Natural killer cell treated with Interleukin-12 subunit alpha and Interleukin-12 subunit beta and Interleukin-15 and Interleukin-18, amount 100 ng/mL, for 72 hours (primary cell): ENCODE measurements around the gene TANC1. TPM values are rescaled to one million over a fixed set of nuclear protein-coding genes. Genes with fewer than 3 reads are reported as not detected.

Source experiments
- ATAC-seq, 2 donors: fragments of 150-1000 bp; cut with Tn5 transposase in 1 of 2; sonication (Bioruptor Pico), chemical (Tn5 transposase) in 1 of 2; 2 replicates each; pipeline ENCODE4 v1.10.0; 2021
- DNase-seq: peaks from one replicate; pipeline ENCODE4 v3.0.0; 2022; ENCODE audit warnings: low spot score
- H3K27ac Mint-ChIP-seq, 2 donors: 1 replicate in 1 of 2; 2 replicates in 1 of 2; pipeline ENCODE4 v1.8.0; 2022; ENCODE audit warnings: mixed read lengths in 2 of 2, mild to moderate bottlenecking in 1 of 2, moderate library complexity in 1 of 2
- H3K27me3 Mint-ChIP-seq, 2 donors: 1 replicate in 1 of 2; 2 replicates in 1 of 2; pipeline ENCODE4 v1.8.0; 2022; ENCODE audit warnings: mixed read lengths in 2 of 2
- H3K36me3 Mint-ChIP-seq: one replicate; pipeline ENCODE4 v1.8.0; 2022; ENCODE audit warnings: mixed read lengths
- H3K4me1 Mint-ChIP-seq, 2 donors: 1 replicate in 1 of 2; 2 replicates in 1 of 2; pipeline ENCODE4 v1.8.0; 2022; ENCODE audit warnings: low read depth in 2 of 2, mixed read lengths in 2 of 2, mild to moderate bottlenecking in 1 of 2
- H3K4me3 Mint-ChIP-seq: one replicate; pipeline ENCODE4 v1.8.0; 2022; ENCODE audit warnings: mixed read lengths
- H3K9me3 Mint-ChIP-seq: 2 replicates; pipeline ENCODE4 v1.8.0; 2022; ENCODE audit warnings: mixed read lengths
- total RNA-seq, 2 donors: library from RNA; stranded (reverse); gene quantifications; one replicate each; pipeline ENCODE4 v1.2.3, GENCODE V29; 2022

Gene TANC1
- total RNA-seq, 2 donors from 2014 or later, result 0.21 to 0.56 TPM

GRCh38 chr2:159249990-159250715 is 281.7 kb downstream of the TANC1 start:
- H3K9me3 Mint-ChIP-seq, result no peaks in the 10 kb centered on the region
- no peak for DNase-seq
- H3K27ac Mint-ChIP-seq, result no peak overlapping the region
- H3K4me3 Mint-ChIP-seq, result no peak overlapping the region
- no peaks in the 10 kb centered on the region for H3K27me3 Mint-ChIP-seq
- H3K4me1 Mint-ChIP-seq, result peaks cover 5 to 8% of the 10 kb centered on the region in 2 donors
- peaks cover 7% of the 10 kb centered on the region for H3K36me3 Mint-ChIP-seq
- peak in 1 of 2 donors; percentile 53 for ATAC-seq

DNA sequence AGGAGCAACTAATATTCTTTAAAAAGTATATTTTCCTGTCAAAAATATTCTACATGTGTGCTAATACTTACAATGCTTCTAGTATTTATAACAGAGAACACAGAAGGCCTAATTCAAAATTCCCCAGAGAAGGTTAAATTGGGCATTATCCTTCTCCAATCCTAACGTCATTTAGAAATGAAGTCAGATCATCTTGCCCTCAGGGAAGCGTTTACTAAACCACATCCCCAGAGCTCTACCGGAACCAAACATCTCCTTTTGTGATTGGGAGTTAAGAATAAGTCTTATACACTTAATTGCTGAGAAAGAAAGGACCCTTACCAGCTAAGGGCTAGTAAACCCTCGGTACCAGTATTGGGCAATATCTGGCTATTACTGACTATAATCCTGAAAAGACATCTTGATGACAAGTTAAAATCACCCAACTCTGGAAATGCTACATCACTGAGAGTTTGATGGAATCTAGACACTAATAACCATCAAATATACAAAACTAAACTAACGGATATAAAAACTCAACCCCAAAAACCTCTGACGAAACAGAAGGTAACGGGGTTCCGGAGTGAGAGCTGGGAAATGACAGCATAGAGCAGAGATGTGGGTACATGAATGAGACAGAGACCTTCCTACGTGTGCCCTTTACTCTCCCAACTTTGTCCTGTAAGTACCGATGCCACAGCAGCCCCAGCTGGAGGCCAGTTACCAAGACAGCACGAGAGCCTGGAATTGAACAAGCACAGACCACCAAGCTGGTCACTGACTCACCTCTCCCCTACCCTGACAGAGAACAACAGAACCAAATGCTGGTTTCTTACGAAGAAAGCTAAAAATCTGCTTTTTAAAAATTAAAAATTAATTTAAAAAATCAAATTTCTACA is 283.1 kb downstream of the TANC1 start:
- H3K9me3 Mint-ChIP-seq, result no peaks in the 10 kb centered on the region
- no peaks in the 10 kb centered on the region for H3K36me3 Mint-ChIP-seq
- H3K27ac Mint-ChIP-seq, result no peak overlapping the region
- ATAC-seq, result no peak
- DNase-seq, result no peak
- H3K27me3 Mint-ChIP-seq, result no peaks in the 10 kb centered on the region
- H3K4me3 Mint-ChIP-seq, result no peak overlapping the region
- peaks cover 5 to 8% of the 10 kb centered on the region in 2 donors for H3K4me1 Mint-ChIP-seq

GRCh38 chr2:159252905-159253304 is 284.5 kb downstream of the TANC1 start:
- no peak for ATAC-seq

DNA sequence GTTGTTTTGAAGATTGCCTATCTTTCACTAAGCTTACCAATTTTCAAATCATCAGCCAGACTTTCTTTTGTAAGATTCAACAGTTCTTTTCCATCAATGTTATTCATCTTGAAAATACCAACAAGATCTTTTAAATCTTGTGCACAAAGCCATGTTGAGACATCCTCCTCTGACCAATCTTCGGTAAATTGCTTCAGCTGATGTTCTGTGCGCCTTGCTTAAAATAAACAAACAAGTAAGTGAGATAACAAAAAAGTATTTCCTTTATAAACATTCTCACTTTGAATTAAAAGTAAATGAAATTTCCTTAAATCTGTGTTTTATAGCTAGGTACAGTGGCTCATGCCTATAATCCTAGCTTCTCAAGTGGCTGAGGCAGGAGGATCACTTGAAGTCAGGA is 287.7 kb downstream of the TANC1 start:
- no peaks in the 10 kb centered on the region for H3K27me3 Mint-ChIP-seq
- no peak overlapping the region for H3K4me3 Mint-ChIP-seq
- ATAC-seq (no peak), DNase-seq (no peak)
- H3K27ac Mint-ChIP-seq, result no peak overlapping the region
- no peaks in the 10 kb centered on the region for H3K4me1 Mint-ChIP-seq
- no peaks in the 10 kb centered on the region for H3K9me3 Mint-ChIP-seq
- H3K36me3 Mint-ChIP-seq, result no peaks in the 10 kb centered on the region

More at GRCh38 chr2:159252905-159253304, 284.5 kb downstream of the TANC1 start:
- DNase-seq, result no peak
- H3K4me3 Mint-ChIP-seq, result no peak overlapping the region
- no peaks in the 10 kb centered on the region for H3K27me3 Mint-ChIP-seq
- no peak overlapping the region for H3K27ac Mint-ChIP-seq
- no peaks in the 10 kb centered on the region for H3K36me3 Mint-ChIP-seq
- no peaks in the 10 kb centered on the region for H3K9me3 Mint-ChIP-seq
- peaks cover 5 to 8% of the 10 kb centered on the region in 2 donors for H3K4me1 Mint-ChIP-seq

DNA sequence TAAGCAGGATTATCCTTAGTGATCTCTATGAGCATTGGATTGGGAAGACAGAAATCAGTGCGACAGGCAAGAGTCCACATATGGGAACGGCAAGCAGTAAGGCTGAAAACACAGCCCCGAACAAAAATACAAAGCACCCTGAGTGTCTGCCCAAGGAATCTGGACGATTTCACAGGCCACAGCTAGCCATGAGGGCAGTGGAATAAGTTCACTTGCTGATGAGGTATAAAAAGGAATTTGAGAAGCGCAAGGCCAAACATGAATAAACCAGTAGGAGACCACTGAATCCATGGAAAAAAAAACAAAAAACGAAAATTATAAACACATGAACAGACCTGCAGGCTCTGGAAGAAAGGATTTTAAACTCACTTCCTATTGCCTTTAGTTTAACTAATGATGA is 293.8 kb downstream of the TANC1 start:
- Mint-ChIP-seq H3K9me3 (no peaks in the 10 kb centered on the region), H3K4me1 (peaks cover 3 to 4% of the 10 kb centered on the region in 2 donors), H3K4me3 (no peak overlapping the region), H3K27me3 (no peaks in the 10 kb centered on the region), H3K27ac (no peak overlapping the region), H3K36me3 (peaks cover 7% of the 10 kb centered on the region)
- no peak for ATAC-seq
- no peak for DNase-seq

- H3K27ac Mint-ChIP-seq, result no peak overlapping the region
- H3K27me3 Mint-ChIP-seq, result no peaks in the 10 kb centered on the region
- no peak for DNase-seq
- no peak for ATAC-seq
- H3K4me1 Mint-ChIP-seq, result peaks cover 7 to 11% of the 10 kb centered on the region in 2 donors
- H3K9me3 Mint-ChIP-seq, result no peaks in the 10 kb centered on the region
- H3K4me3 Mint-ChIP-seq, result no peak overlapping the region
- H3K36me3 Mint-ChIP-seq, result peaks cover 10% of the 10 kb centered on the region
Observed at GRCh38 chr2:159262904-159263303, 294.5 kb downstream of the TANC1 start.

GRCh38 chr2:159265171-159265576 is 296.7 kb downstream of the TANC1 start:
- ATAC-seq (no peak), DNase-seq (no peak)
- H3K4me1 Mint-ChIP-seq, result peaks cover 9 to 21% of the 10 kb centered on the region in 2 donors
- peaks cover 20% of the 10 kb centered on the region for H3K36me3 Mint-ChIP-seq
- no peaks in the 10 kb centered on the region for H3K27me3 Mint-ChIP-seq
- H3K27ac Mint-ChIP-seq, result no peak overlapping the region
- no peaks in the 10 kb centered on the region for H3K9me3 Mint-ChIP-seq
- H3K4me3 Mint-ChIP-seq, result no peak overlapping the region

GRCh38 chr2:159266554-159266953 is 298.1 kb downstream of the TANC1 start:
- peaks cover 9 to 21% of the 10 kb centered on the region in 2 donors for H3K4me1 Mint-ChIP-seq
- peaks cover 28% of the 10 kb centered on the region for H3K36me3 Mint-ChIP-seq
- H3K27me3 Mint-ChIP-seq, result no peaks in the 10 kb centered on the region
- no peaks in the 10 kb centered on the region for H3K9me3 Mint-ChIP-seq
- H3K27ac Mint-ChIP-seq, result no peak overlapping the region
- DNase-seq (no peak), ATAC-seq (peak in 1 of 2 donors; percentile 38)
- H3K4me3 Mint-ChIP-seq, result no peak overlapping the region

DNA sequence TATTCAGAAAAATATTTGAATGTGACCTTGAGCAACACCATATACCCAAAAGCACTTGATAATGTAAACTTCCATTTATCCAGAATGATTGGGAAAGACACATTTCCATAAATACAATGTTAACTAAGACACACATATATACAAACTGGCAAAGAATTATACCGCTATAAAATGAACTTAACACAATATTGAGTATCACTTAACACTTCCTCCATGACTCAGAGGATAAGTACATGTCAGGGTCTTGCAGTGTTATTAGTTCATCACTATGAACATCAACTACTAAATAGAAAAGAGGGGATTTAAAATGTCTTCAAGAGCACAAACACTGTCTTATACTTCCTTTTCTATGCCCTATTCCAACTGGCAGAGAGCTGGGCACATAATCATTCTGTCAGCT is 299.5 kb downstream of the TANC1 start:
- no peak overlapping the region for H3K27ac Mint-ChIP-seq
- peaks cover 28% of the 10 kb centered on the region for H3K36me3 Mint-ChIP-seq
- H3K4me1 Mint-ChIP-seq, result peaks cover 9 to 21% of the 10 kb centered on the region in 2 donors
- DNase-seq (no peak), ATAC-seq (no peak)
- no peaks in the 10 kb centered on the region for H3K9me3 Mint-ChIP-seq
- H3K27me3 Mint-ChIP-seq, result no peaks in the 10 kb centered on the region
- no peak overlapping the region for H3K4me3 Mint-ChIP-seq

GRCh38 chr2:159270744-159271379 is 302.4 kb downstream of the TANC1 start:
- peaks cover 14 to 26% of the 10 kb centered on the region in 2 donors for H3K4me1 Mint-ChIP-seq
- no peak for ATAC-seq
- peaks cover 23% of the 10 kb centered on the region for H3K36me3 Mint-ChIP-seq
- H3K4me3 Mint-ChIP-seq, result no peak overlapping the region
- no peak for DNase-seq
- H3K27ac Mint-ChIP-seq, result no peak overlapping the region
- no peaks in the 10 kb centered on the region for H3K9me3 Mint-ChIP-seq
- no peaks in the 10 kb centered on the region for H3K27me3 Mint-ChIP-seq

GRCh38 chr2:159272156-159272555 is 303.7 kb downstream of the TANC1 start:
- ATAC-seq (no peak), DNase-seq (no peak)
- H3K27me3 Mint-ChIP-seq, result no peaks in the 10 kb centered on the region
- H3K4me1 Mint-ChIP-seq, result peaks cover 14 to 26% of the 10 kb centered on the region in 2 donors
- H3K27ac Mint-ChIP-seq, result no peak overlapping the region
- H3K4me3 Mint-ChIP-seq, result no peak overlapping the region
- H3K9me3 Mint-ChIP-seq, result no peaks in the 10 kb centered on the region
- peaks cover 21% of the 10 kb centered on the region for H3K36me3 Mint-ChIP-seq

GRCh38 chr2:159275111-159275510 is 306.7 kb downstream of the TANC1 start:
- no peak overlapping the region for H3K27ac Mint-ChIP-seq
- no peak for ATAC-seq

DNA sequence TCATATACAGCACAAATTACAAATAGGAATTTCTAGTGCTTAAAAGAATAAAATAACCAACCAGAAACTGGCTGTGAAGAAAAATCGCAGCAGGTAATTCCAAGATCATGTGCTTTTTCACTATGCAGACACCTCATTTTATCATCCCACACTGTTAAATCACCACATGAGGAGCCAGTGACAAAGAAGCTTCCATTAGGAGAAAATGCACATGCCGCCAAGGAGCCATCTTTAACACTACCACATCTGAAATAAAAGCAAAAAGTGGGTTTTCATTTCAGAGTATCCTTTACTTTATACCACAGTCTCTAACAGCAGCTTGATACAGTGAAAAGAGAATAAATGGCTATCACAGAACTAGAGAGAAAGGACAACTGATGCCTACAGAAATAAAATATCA is 311.3 kb downstream of the TANC1 start:
- no peak for DNase-seq
- H3K36me3 Mint-ChIP-seq, result no peaks in the 10 kb centered on the region

More at GRCh38 chr2:159275111-159275510, 306.7 kb downstream of the TANC1 start:
- peaks cover 8% of the 10 kb centered on the region for H3K36me3 Mint-ChIP-seq
- H3K9me3 Mint-ChIP-seq, result no peaks in the 10 kb centered on the region
- no peaks in the 10 kb centered on the region for H3K27me3 Mint-ChIP-seq
- H3K4me3 Mint-ChIP-seq, result no peak overlapping the region
- H3K4me1 Mint-ChIP-seq, result peaks cover 8 to 9% of the 10 kb centered on the region in 2 donors
- DNase-seq, result no peak

DNA sequence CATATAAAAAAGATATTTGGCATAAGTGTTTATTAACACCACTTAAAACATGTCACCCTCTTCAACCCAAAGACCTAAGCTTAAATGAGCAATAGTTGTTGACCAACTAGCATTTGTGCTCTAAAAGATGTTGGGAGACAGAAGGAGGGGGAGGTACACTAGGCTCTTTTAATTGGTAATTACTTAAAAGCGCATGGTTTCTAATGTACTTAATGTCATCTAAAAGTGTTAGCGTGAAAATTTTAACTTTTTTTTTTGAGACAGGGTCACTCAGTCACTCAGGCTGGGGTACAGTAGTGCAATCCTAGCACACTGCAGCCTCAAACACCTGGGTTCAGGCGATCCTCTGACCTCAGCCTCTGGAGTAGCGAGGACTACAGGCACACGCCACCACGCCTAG is 312.6 kb downstream of the TANC1 start:
- Mint-ChIP-seq H3K4me1 (peaks cover 10 to 23% of the 10 kb centered on the region in 2 donors), H3K27me3 (no peaks in the 10 kb centered on the region), H3K27ac (no peak overlapping the region), H3K4me3 (no peak overlapping the region), H3K9me3 (no peaks in the 10 kb centered on the region), H3K36me3 (no peaks in the 10 kb centered on the region)
- DNase-seq (no peak), ATAC-seq (no peak)

More for the DNA sequence above, 311.3 kb downstream of the TANC1 start:
- Mint-ChIP-seq H3K4me1 (peaks cover 6 to 18% of the 10 kb centered on the region in 2 donors), H3K27me3 (no peaks in the 10 kb centered on the region), H3K4me3 (no peak overlapping the region), H3K9me3 (no peaks in the 10 kb centered on the region), H3K27ac (no peak overlapping the region)
- ATAC-seq, result no peak
